Right lung (tissue), 5 donors: ENCODE measurements around the gene TJP3. TPM values are rescaled to one million over a fixed set of nuclear protein-coding genes. Genes with fewer than 3 reads are reported as not detected.

Experiments
- DNase-seq, 2 donors: peaks; one replicate each; pipeline ENCODE4 v3.0.0-alpha.2; 2013
- polyA plus RNA-seq, 5 donors: library from polyadenylated mRNA; unstranded; fragments of 120-200 nt; gene quantifications; one replicate each; pipeline versions ENCODE4 v1.2.1 to v1.2.3, GENCODE V29; 2013; ENCODE audit warnings: inconsistent platforms in 1 of 5, low replicate concordance in 1 of 5; ENCODE audit not compliant: insufficient read length in 5 of 5, insufficient read depth in 1 of 5

The TJP3 gene
- polyA plus RNA-seq, 5 donors = 9.4 to 20.0 (median 16.0) TPM

DNA sequence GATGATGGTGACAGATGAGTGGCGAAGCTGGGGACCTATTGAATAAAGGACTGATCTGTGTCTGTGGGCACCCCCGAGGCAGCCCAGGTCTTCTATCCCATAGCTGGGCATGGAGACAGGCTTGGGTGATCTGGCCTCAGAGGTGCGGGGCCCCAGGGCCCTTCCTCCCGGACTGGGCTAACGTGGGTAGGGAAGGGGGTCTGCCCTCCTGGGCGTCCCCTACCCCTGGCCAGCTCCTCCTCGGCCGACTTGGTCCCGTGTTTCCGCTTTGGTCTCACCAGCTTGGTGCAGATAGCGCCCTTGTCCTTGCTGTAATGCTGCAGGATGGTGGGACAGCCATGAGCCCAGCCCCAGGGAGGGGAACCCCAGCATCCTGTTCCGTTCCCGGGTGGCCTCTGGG is 74.7 kb downstream of the TJP3 start:
- no peak for DNase-seq

DNA sequence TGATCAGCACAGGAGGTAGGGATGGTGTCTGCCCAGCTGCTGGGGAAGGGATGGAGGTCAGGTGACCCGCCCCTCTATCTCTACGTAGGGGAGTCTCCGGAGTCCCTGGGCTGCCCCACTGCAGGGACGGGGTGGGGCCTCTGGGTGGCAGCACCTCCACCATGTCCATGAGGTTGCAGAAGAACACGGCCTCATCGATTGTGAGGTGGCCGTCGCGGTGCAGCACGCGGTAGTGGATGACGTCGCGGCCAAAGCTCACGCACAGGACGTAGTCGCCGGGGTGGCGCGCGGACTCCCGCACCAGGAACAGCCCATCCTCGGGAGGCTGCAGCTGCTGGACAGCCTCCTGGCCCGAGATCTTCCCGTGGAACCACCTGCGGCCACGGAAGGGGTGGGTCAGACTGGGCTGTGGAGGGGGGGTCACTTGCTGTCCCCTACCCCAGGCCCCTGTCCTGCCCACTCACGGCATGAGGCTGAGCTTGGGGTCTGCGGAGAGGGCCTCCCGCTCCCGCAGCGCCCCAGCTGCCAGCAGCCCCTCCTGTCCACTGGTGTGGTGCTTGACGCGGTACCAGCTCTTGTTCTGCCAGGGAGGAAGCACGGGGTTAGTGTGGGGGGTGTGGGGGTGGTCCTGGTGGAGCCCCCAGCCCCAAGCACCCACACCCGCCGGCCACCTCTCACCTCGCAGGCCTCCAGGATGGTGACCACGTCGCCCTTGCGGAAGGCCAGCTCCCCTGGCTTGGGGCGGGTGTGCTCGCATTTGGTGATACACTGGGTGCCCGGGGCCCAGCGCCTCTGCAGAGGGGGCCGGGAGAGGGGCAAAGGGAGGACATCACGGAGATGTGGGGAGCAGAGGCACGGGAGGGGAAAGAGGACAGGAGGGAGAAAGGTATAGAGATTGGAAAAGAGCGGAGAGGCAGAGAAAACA is 75.7 kb downstream of the TJP3 start:
- no peak for DNase-seq

DNA sequence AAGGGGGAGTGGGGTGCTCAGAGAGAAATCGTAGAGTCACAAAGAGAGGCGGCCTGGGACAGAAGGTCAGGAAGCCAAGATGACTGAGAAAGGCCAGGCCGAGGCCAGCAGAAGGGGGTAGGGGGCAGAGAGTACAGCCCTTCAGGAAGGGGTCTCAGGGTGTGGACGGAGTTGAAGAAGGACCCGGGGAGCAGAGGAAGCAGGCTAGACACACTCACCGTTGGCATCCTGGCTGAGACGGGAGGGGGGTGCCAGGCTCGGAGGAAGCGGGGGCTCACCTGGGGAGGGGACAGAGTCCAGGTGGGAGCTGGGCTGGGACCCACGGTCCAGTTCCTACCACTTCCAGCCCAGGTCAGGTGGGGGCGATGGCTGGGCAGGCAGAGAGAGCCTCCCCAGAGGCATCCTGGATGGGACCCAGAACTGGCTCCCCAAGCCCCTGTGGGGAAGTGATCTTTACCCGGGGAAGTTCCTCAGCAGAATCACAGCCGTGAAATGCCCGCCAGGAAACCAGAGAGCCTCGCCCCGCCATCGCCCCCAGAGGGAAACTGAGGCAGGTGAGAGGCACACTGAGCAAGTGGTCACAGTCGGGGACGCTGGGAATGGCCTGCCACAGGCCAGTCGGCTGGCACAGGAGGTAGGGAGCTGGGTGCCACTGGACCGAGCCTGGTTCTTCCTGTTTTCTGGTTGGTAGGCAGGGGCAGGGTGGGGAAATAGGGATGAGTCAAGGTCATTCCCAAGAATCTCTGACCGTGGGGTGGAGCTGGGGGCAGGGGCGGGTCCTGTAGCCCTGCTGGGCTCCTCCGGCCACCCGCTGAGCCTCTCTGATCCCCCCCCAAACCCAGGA is 76.6 kb downstream of the TJP3 start:
- DNase-seq = no peak

DNA sequence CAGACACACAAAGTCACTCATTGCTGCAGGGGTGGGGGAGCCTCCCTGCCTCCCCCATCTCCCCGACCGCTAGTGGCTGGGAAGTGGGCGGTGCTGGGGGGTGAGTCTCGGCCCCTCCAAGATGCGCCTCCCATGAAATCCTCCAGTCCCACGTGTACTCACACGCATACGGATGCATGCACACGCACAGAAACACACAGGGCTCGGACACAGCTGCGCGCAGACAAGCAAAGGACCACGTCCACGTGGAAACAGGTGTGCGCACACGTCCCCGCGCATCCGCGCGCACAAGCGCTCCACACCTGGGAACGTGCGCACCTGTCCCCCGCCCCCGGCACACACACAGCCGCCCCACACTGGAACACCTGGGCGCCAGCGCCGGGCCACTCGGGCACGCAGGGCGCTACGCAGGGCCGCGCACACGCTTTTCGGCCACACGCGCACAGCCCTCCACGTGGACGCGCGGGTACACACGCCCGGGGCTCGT is 77.3 kb downstream of the TJP3 start:
- DNase-seq = no peak

DNA sequence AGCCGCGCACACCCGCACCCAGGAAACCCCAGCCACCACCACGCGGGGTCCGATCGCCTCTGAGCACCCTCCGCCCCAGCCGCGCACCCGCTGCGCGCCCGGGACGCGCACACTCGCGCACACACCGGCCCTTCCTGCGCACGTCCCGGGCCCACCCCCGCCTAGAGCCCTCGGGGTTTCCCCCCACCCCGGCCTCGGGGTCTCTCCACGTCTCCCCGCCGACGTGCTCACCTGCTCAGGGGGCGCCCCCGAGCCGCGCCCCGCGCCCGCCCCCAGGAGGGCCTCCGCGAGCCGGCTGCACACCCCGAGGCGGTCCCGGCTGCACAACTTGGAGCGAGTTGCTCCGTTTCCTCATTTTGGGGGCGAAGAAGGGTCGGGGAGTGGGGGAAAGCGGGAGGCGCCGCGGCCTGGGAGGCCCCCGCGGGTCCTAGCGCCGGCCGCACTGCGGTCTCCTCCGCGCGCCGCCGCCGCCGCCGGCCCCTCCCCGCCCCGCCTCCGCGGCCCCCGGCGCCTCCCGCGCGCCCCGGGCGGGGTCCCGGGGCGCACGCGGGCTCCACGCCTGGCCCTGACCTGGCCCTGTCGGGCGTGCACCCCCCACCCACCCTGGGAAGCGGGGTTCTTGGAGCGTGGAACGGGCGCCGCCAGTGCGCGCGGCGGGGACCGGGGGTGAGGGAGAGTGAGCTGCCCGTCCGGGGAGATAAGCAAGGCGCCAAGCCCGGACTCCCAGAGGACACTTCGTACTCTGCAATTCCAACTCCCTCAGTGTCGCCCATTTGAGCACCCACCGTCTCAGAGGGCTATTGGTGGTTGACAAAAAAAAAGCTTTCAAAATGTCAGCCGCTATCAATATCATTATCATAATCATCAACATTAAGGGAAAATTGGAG is 78.0 kb downstream of the TJP3 start, which contains the start of gene MATK:
TSS of gene MATK (minus strand) at position 444 of the 887 bp plus-strand sequence. CDS start 1,246 bp downstream, outside the sequence.
- no peak for DNase-seq

DNA sequence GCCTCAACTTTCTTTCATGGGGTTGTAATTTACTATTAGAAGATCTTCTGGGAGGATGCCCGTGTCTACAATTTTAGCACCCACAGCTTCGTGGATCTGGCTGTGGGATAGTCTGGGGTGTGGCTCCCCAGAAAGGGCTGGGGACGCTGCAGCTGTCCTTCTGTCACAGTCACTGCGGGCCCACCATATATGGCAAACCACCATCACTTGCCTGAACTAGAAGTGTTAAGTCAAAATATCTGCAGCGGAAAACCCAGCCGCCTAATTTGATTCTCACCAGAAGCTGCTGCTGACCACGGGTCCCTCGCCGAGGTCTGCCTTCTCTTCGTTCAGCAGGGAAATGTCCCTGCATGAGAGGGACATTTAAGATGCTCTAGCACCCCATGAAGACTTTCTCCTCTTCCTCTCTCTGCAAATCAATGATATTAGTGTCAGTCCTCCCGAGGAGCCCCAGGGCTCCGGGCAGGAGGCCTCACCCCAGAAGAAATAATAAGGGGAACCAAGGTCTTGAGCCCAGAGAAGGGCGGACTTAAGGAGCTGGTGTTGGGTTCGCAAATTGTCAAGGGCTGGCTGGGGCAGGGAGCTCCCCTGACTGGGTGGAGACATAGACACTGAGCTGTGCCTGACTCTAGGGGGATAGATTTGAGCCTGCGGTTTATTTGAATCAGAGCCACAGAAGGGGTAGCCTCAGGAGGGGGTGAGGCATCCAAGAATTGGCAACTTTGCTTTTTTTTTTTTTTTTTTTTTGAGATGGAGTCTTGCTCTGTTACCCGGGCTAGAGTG is 81.0 kb downstream of the TJP3 start:
- DNase-seq = no peak

DNA sequence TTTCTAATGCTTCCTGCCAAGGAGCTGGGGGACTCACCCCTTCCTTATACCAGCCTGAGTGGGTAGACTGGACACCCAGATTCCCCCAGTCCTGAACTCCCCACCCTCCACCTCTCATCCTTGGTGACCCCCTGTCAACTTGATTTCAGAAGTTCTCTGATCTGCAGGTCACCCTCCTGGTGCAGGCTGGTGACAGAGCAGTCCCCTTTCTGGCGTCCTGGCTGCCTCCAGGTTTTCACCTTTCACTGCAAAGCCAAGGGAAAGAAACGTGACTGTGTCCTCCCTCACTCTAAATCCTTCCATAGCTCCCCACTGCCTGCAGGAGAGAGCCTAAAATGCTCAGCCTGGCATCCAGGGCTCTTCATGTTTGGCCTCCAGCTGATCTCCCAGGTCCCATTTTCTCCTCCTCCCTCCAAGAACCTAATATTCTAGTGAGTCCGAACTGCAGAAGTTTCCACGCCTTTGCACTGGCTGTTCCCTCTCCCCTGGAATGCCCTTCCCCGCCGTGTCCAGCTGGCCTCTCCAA is 82.1 kb downstream of the TJP3 start:
- no peak for DNase-seq

DNA sequence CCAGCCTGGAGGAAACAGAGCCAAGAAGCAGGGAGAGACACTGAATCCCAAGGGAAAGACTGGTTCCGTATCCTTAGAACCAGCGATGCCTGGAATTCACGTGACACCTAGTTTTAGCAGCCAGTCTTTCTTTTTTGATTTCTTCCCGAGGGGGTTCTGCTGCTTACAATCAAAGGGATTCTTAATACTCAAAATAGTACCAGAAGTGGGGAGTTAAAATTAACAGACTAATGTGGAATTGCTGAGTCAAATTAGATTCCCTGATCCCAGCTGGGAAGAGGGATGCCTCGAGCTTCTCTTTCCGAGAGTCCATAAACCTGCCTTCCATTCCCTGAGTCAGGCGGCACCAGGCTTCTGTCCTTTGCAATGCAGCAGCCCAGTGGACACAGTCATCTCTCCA is 82.8 kb downstream of the TJP3 start:
- DNase-seq = no peak

DNA sequence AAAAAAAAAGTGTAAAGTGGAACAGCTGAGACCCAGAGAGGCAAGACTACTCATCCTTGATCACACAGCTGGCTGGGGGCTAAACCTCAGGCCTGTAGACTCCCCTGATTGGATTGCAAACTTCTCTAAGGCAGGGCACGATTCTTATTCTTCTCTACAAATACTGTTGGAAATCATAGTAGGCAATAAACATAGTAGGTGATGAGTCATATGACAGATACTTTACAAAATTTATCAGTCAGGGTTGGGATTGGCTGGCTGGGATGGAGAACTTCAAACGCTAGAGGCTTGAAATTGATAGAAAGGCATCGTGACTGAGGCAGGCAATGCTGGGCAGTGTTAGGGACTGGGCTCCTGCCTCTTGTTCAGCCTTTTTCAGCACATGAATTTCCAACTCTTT is 83.9 kb downstream of the TJP3 start:
- DNase-seq = no peak

DNA sequence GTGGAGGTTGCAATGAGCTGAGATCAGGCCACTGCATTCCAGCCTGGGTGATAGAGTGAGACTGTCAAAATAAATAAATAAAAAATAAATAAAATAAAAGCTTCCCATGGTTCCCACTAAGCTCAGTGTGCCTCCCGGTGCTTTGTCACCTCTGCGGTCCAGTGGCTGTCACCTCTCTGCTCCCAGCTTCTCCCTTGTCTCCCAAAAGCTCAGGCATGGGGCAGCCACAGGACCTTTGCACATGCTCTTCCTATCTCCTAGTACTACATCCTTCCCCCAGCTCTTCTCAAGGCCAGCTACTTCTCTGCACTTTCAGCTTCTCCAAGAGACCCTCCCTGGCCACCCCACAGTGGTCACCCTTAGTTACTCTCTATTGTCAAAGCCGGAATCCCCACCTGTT is 85.6 kb downstream of the TJP3 start:
- DNase-seq = no peak

DNA sequence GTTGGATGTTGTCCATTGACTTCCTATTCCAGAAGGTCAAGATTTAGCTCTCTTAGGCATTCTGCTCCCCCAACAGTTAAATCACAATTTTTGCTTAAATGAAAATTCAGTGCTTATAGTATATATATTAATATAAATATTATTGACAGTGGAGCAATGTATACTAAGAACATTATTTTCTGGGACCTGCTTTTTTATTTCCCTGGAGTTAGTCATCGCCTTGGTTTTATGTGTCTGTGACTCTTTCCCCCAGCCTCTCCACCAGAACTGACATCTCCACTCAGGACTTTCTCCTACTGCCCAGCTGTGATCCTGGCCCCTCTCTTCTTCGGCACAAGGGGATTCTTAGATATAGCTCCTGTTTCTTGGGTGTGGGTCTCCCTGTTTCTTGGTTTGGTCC is 88.2 kb downstream of the TJP3 start:
- no peak for DNase-seq

DNA sequence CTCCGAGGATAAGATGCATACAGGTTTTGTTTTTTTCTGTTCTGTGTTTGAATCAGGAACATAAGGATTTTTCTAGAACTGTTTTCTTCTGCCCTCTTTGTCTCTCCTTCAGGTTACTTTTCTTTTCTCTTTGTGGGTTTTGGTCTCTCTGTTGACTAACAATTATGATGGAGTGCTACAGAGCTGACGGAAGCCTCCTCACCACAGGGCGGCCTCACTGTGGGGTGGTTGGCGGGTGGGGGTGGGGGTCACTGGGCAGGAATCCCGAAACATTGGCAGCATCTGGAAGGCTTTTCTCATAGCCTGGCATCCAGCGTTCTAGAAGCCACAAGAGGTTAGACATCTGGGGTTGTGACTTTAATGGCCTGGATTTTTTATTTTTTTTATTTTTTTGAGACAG is 90.0 kb downstream of the TJP3 start:
- no peak for DNase-seq

Other genes starting within 250 kb of the TJP3 start
- gene SMIM24, start 227.9 kb upstream of the TJP3 start, polyA plus RNA-seq = 1 to 10 TPM in 3 of 5 donors, under 1 TPM in 2; 0.59 to 3.7 (median 1.1) TPM
- gene SMIM44, start 224.9 kb upstream of the TJP3 start, polyA plus RNA-seq = not detected
- 10 to 100 TPM in 1 of 5 donors, 1 to 10 TPM in 4; 4.4 to 11.5 (median 6.6) TPM for gene DOHH, start 207.7 kb upstream of the TJP3 start, polyA plus RNA-seq
- gene FZR1, start 202.1 kb upstream of the TJP3 start, polyA plus RNA-seq = 10 to 100 TPM; 37.0 to 63.1 (median 50.3) TPM
- 1 to 10 TPM; 2.3 to 7.5 (median 4.6) TPM for gene TEKTIP1, start 169.2 kb upstream of the TJP3 start, polyA plus RNA-seq
- gene MFSD12, start 150.8 kb upstream of the TJP3 start, polyA plus RNA-seq = 10 to 100 TPM; 28.1 to 48.9 (median 36.4) TPM
- 100 to 1,000 TPM in 1 of 5 donors, 10 to 100 TPM in 4; 72.5 to 129 (median 85.3) TPM for gene HMG20B, start 135.4 kb upstream of the TJP3 start, polyA plus RNA-seq
- gene GIPC3, start 122.9 kb upstream of the TJP3 start, polyA plus RNA-seq = 1 to 10 TPM; 3.9 to 6.3 (median 4.2) TPM
- 1 to 10 TPM; 1.6 to 3.8 (median 2.7) TPM for gene TBXA2R, start 101.5 kb upstream of the TJP3 start, polyA plus RNA-seq
- gene CACTIN, start 81.6 kb upstream of the TJP3 start, polyA plus RNA-seq = 10 to 100 TPM; 18.4 to 34.7 (median 26.0) TPM
- 10 to 100 TPM; 16.6 to 32.1 (median 23.6) TPM for gene PIP5K1C, start 7.9 kb upstream of the TJP3 start, polyA plus RNA-seq
- gene APBA3, start 53.3 kb downstream of the TJP3 start, polyA plus RNA-seq = 10 to 100 TPM; 11.0 to 23.3 (median 18.1) TPM
- 10 to 100 TPM; 22.2 to 46.5 (median 24.4) TPM for gene MRPL54, start 54.3 kb downstream of the TJP3 start, polyA plus RNA-seq
- not detected for gene RAX2, start 63.8 kb downstream of the TJP3 start, polyA plus RNA-seq
- gene MATK, start 78.0 kb downstream of the TJP3 start, polyA plus RNA-seq = 1 to 10 TPM in 4 of 5 donors, under 1 TPM in 1; 0.84 to 2.7 (median 1.1) TPM
- gene ZFR2, start 160.7 kb downstream of the TJP3 start, polyA plus RNA-seq = under 1 TPM; 0.22 to 0.43 (median 0.26) TPM
- under 1 TPM; 0.13 to 0.30 (median 0.23) TPM for gene ATCAY, start 172.3 kb downstream of the TJP3 start, polyA plus RNA-seq
- gene NMRK2, start 224.7 kb downstream of the TJP3 start, polyA plus RNA-seq = 10 to 100 TPM in 1 of 5 donors, not detected in 4; 13.3 TPM